ENCODE measurements around the gene TPSG1. TPM values are rescaled to one million over a fixed set of nuclear protein-coding genes. Genes with fewer than 3 reads are reported as not detected.
A peak's percentile ranks its signal among the peaks of the same experiment; 100 is the strongest.
"Not testable (repeated sequence)": the region's sequence is repeated elsewhere in the genome, so short reads cannot be mapped to it uniquely, and the experiment has no call there.

Gene TPSG1
- total and polyA plus RNA-seq, 8 donors = 0.10 to 22.9 (median 1.2) TPM; not detected in 5

GRCh38 chr16:1199347-1200013, 25.6 kb downstream of the TPSG1 start:
- no peak overlapping the region for H3K27ac ChIP-seq
- TF ChIP-seq EP300 (IDR thresholded peaks at IDR 0.05) (no peak), CTCF (IDR thresholded peaks at IDR 0.05) (no peak), POLR2A (IDR thresholded peaks at IDR 0.05) (no peak), POLR2AphosphoS5 (IDR thresholded peaks at IDR 0.05) (no peak)
- peaks cover 9 to 62% (median 31%) of the 10 kb centered on the region in 4 donors for H3K36me3 ChIP-seq
- intact Hi-C loops (cut with DNase I; ENCODE audit: low total_unique reads) = no loop called here
- peaks cover 0 to 18% (median 4%) of the 10 kb centered on the region in 3 donors for H3K27me3 ChIP-seq
- H3K4me3 ChIP-seq = no peak overlapping the region
- H3K9me3 ChIP-seq = no peaks in the 10 kb centered on the region
- peaks cover 5 to 10% (median 8%) of the 10 kb centered on the region in 4 donors for H3K4me1 ChIP-seq
- WGBS, 5 donors = 79 to 85% (median 79%) methylated on average over 11 to 15 of the region's 19 CpGs
- no peak for DNase-seq

GRCh38 chr16:1198671-1199346, 26.3 kb downstream of the TPSG1 start:
- H3K27ac ChIP-seq; H3K9me3 ChIP-seq; DNase-seq; H3K4me3 ChIP-seq; intact Hi-C loops (cut with DNase I; ENCODE audit: low total_unique reads): not testable (repeated sequence)
- 87 to 91% (median 89%) methylated on average over 24 to 44 of the region's 44 CpGs for WGBS, 5 donors
- H3K36me3 ChIP-seq = peaks cover 9 to 55% (median 28%) of the 10 kb centered on the region in 4 donors
- H3K27me3 ChIP-seq = peaks cover 0 to 22% (median 6%) of the 10 kb centered on the region in 3 donors
- peaks cover 8 to 17% (median 12%) of the 10 kb centered on the region in 4 donors for H3K4me1 ChIP-seq

DNA sequence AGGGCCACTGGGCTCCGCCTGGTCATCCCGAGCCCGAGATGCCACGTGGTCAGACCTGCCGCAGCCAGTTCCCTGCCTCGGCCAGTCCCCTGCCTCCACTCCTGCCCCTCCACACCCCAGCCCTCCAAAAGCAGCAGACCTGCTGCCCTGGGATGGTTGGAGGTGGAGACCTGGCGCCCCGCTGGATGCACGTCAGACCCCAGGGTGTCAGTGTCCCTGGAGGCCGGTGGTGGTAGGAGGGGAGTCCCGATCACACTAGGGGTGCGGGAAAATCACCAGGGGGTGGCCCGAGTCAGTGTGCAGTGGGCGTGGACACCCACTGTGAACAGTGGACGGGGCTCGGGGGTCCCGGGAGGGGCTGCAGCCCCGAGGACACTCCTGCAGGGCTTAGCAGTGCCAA, 26.9 kb downstream of the TPSG1 start:
- 88 to 91% (median 89%) methylated on average over 9 to 18 of the region's 18 CpGs for WGBS, 5 donors
- no peak for TF ChIP-seq EP300 (IDR thresholded peaks at IDR 0.05)
- no peak for TF ChIP-seq CTCF (IDR thresholded peaks at IDR 0.05)
- no peak for TF ChIP-seq POLR2AphosphoS5 (IDR thresholded peaks at IDR 0.05)
- no peak for TF ChIP-seq POLR2A (IDR thresholded peaks at IDR 0.05)
- peaks cover 8 to 21% (median 15%) of the 10 kb centered on the region in 4 donors for H3K4me1 ChIP-seq
- peaks cover 0 to 22% (median 9%) of the 10 kb centered on the region in 3 donors for H3K27me3 ChIP-seq
- no peak overlapping the region for H3K4me3 ChIP-seq
- intact Hi-C loops (cut with DNase I; ENCODE audit: low total_unique reads) = no loop called here
- H3K9me3 ChIP-seq = no peaks in the 10 kb centered on the region
- peaks cover 9 to 49% (median 25%) of the 10 kb centered on the region in 4 donors for H3K36me3 ChIP-seq
- H3K27ac ChIP-seq = no peak overlapping the region
- no peak for DNase-seq

GRCh38 chr16:1197237-1197866, 27.7 kb downstream of the TPSG1 start:
- H3K9me3 ChIP-seq = no peaks in the 10 kb centered on the region
- intact Hi-C loops (cut with DNase I; ENCODE audit: low total_unique reads) = no loop called here
- peaks cover 8 to 30% (median 19%) of the 10 kb centered on the region in 4 donors for H3K4me1 ChIP-seq
- no peak for TF ChIP-seq CTCF (IDR thresholded peaks at IDR 0.05)
- no peak for TF ChIP-seq EP300 (IDR thresholded peaks at IDR 0.05)
- no peak for TF ChIP-seq POLR2AphosphoS5 (IDR thresholded peaks at IDR 0.05)
- TF ChIP-seq POLR2A (IDR thresholded peaks at IDR 0.05) = no peak
- no peak overlapping the region for H3K4me3 ChIP-seq
- peaks cover 0 to 22% (median 9%) of the 10 kb centered on the region in 3 donors for H3K27me3 ChIP-seq
- peaks cover 9 to 40% (median 18%) of the 10 kb centered on the region in 4 donors for H3K36me3 ChIP-seq
- WGBS, 5 donors = 55 to 72% (median 57%) methylated on average over 18 to 19 of the region's 19 CpGs
- DNase-seq = peak in 1 of 2 donors; percentile 65
- H3K27ac ChIP-seq = no peak overlapping the region

All from stomach (tissue), 9 donors.